ENCODE results near the gene CDC42BPG.
"Not testable (repeated sequence)": the region's sequence is repeated elsewhere in the genome, so short reads cannot be mapped to it uniquely, and the experiment has no call there.

The CDC42BPG gene

GRCh38 chr11:64846998-64847666 lies 2.7 kb upstream of the CDC42BPG start:
- no peak for DNase-seq

DNA sequence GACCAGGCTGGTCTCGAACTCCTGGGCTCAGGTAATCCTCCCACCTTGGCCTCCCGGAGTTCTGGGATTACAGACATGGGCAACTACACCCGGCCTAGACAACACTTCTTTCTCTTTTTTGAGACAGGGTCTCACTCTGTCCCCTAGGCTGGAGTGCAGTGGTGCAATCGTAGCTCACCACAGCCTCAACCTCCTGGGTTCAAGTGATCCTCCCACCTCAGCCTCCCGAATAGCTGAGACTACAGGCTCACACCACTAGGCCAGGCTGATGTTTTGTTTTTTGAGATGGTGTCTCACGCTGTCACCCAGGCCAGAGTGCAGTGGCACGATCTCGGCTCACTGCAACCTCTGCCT lies 1.3 kb upstream of the CDC42BPG start:
- DNase-seq: not testable (repeated sequence)

GRCh38 chr11:64845129-64845775 lies 799 bp upstream of the CDC42BPG start:
- DNase-seq: no peak

GRCh38 chr11:64843686-64844329 lies 645 bp downstream of the CDC42BPG start:
- DNase-seq: no peak

DNA sequence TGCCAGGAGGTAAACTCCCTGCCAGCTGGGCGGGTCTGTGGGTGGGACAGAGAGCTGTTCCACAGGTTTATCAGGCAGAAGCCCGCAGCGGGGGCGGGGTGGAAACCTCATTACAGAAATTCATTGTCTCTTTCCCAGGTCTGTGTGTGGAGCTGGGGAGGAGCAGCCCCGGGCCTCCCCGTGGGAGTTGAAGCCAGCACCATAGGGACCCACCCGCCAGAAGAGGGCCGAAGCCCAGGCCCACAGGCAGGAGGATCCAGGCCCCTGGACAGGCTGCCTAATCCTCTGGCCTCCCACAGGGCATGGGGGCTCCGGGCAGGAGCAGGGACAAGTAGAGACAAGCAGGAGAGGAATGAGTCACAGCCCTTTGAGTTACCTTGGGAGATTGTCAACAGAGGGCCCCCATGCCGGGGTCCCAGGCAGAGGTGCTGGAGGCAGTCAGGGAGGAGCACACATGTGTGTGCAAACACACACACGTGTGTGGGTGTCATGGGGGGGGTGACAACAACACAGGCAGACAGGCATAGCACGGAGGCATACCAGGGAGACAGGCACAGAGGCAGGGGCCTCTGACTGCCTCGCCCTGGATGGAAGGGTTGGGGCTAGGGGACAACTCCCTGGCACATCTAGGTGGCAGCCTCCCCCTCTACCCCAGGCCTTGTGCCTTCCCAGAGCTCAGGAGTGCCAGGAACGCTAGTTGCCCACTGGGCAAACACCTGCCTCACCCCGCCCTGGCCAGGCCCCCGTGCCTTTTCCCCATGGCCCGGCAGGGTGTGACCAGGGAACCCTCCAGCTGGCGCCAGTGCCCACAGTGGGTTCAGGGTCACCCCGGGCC lies 1.4 kb downstream of the CDC42BPG start:
- DNase-seq: no peak

GRCh38 chr11:64842366-64842759 lies 2.1 kb downstream of the CDC42BPG start:
- DNase-seq: no peak

GRCh38 chr11:64841592-64842365 lies 2.7 kb downstream of the CDC42BPG start:
- DNase-seq: no peak

DNA sequence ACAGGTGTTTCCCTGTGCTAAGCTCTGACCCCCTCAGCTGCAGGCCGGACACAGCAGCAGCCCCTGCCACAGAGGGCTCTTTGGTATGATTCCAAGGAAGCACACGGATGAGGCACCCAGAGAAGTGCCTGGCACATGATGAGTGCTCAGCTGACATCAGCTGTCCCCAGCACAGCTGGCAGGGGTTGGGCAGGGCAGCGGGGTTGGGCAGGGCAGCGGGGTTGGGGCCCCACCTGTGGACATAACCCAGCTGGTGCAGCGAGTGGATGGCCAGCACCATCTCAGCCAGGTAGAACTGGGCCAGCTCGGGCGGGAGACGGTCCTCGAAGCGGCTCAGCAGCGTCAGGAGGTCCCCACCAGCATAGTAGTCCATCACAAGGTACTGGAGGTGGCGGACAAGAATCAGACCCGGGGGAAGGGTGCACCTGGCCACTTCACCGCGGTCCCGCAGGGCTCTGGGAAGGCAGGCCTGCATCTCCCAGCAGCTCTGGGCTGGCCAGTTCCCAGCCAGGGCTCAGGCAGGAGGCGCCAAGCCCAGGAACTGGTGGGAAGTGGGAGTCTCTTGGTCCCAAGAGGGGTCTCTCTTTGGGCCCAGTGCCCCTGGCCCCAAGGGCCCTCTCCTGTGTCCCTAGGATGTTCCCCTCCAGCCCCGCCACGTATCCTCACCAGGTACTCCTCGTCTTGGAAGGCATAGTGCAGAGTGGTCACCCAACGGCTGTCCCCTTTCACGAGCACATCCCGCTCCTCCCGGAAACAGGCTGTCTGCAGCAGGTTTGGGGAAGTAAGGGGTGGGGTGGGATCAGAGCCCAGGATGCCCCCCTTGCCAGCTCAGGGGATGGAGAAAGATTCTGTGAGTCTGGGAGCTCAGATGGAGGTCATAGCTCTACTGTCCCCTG lies 4.3 kb downstream of the CDC42BPG start:
- DNase-seq: no peak

DNA sequence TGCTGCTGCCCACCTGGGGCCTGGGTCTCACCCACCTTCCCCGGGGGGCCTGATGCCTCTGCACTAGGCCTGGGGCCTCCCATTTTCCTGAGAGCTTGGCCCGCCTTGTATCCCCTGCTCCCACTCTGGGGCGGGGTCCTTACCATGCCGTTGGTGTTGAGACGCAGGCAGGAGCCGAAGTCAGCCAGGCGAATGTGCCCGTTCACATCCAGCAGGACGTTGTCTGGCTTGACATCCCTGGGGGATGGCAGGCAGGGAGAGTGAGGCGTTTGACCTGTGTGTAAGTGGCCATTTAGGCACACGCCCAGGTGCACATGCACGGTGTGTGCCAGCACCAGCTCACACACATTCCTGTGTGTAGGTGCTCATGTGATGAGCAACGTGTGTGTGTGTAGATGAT lies 5.1 kb downstream of the CDC42BPG start:
- DNase-seq: no peak

DNA sequence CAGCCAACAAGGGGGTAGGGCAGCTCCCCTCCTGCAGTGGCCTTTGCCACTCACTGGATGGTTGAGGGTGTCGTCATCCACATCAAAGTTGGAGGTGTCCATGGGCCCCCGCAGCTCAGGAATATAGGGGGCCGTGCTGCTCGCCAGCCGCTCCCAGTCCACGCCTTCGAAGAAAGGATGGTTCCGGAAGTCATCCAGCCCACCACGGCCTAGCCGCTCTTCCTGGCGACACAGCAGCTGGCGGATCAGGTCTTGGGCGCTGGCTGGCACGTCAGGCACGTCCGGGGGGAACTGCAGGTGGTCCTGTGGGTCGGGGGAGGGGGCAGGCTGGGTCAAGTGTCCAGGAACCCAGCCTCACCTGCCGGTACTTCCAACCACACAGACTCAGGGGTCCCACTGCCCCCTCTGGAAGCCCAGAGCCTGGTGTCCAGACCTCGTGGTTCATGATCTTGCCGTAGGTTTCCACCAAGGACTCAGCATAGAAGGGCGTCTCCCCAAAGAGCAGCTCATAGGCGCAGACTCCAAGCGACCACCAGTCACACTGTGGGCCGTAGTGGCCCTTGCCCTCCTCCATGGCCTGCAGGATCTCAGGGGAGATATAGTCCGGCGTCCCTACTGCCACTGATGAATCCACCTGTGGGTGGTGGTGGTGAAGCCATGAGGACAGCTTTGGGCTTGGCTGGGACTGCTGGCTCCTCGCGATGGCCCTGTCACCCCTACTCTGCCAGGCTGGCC lies 5.7 kb downstream of the CDC42BPG start:
- no peak for DNase-seq

GRCh38 chr11:64837887-64838351 lies 6.5 kb downstream of the CDC42BPG start:
- DNase-seq: no peak

DNA sequence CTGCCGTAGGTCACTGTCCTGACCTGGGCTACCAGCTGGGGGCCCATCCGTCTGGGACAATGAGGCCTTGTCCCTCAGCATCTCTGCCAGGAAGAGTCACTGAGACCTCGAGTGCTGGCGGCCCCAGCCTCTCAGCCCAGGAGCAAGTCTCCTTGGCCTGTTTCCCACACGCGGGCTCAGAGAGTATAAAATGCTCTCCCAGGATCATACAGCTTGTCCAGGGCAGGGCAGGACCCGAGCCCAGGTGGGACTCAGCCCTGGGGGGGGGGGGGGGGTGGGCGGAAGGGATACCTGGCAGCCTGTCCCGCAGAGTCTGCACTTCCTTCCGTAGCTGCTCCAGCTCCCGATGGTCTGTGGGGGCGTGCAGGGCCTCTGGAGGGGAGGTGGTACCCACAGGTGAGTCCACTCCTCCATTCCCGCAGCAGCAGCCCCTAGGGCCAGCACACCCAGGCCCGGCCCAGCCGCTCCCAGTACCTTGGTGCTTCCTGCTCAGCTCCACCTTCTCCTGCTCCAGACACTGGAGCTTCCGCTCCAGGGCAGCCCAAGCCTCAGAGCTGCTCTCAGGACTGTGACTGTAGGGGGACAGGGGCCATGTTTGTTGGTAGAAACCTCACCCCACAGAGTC lies 7.9 kb downstream of the CDC42BPG start:
- DNase-seq: no peak

GRCh38 chr11:64835616-64836447 lies 8.6 kb downstream of the CDC42BPG start:
- no peak for DNase-seq

DNA sequence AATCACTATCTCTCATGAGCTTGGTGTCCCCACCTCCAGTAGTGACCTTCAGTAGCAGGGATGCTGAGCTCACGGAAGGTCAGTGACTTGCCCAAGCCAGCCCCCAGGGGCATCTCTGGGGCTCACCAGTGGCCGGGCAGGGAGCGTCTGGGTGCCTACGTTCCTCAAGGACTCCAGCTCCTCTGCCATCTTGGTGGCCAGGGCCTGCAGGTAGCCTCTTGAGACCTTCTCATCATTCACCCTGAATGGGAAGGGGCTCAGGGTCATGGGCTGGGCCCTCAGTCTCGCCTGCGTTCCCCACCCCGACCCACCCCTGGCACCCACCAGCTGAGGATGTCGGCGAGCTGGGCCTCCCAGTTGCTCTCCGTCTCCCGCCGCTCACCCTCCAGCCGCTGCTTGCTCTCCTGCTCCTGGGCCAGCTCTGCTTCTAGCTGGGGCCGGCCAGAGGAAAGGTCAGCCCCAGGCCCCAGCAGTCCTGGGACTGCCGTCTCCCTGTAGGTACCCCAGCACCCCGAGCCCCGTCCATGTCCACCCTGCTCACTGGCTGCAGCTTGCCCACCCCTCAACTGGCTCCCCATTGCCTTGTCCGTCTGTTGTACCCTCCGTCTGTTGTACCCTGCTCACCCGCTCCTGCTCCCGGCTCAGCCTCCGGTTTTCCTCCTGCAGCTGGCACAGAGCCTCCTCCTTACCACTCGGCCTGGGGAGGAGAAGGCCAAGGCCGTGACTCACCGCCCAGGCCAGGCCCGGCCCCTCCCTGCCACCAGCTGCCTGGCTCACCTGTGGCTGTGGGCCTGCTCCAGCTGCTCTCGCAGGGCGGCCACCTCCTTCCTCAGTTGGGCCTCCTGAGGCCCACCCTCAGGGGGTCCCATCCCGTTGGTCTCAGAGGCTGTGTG lies 9.5 kb downstream of the CDC42BPG start:
- DNase-seq: no peak

GRCh38 chr11:64834031-64834722 lies 10.3 kb downstream of the CDC42BPG start:
- DNase-seq: no peak

- DNase-seq: no peak
These were observed 10.9 kb downstream of the CDC42BPG start for GRCh38 chr11:64833509-64833908.

- DNase-seq: no peak
These were observed 11.3 kb downstream of the CDC42BPG start for GRCh38 chr11:64833198-64833502.
